A549 (cell line): ENCODE results near the gene CMIP.

Experiments
- HDAC2 ChIP-seq: fragments of 200-600 bp; sonication (generic); IDR thresholded peaks from 2 replicates; pipeline ENCODE4 v1.6.1; 2016
- MAX ChIP-seq: IDR thresholded peaks from 2 replicates; pipeline ENCODE4 v1.6.1; 2012
- TF ChIP-seq, protein P1 (sequence below): fragments of >200 bp; sonication (Bioruptor Twin); formaldehyde crosslinking; IDR thresholded peaks from 3 replicates; pipeline ENCODE4 v1.5.1; 2016

- TF ChIP-seq, protein P1, sequence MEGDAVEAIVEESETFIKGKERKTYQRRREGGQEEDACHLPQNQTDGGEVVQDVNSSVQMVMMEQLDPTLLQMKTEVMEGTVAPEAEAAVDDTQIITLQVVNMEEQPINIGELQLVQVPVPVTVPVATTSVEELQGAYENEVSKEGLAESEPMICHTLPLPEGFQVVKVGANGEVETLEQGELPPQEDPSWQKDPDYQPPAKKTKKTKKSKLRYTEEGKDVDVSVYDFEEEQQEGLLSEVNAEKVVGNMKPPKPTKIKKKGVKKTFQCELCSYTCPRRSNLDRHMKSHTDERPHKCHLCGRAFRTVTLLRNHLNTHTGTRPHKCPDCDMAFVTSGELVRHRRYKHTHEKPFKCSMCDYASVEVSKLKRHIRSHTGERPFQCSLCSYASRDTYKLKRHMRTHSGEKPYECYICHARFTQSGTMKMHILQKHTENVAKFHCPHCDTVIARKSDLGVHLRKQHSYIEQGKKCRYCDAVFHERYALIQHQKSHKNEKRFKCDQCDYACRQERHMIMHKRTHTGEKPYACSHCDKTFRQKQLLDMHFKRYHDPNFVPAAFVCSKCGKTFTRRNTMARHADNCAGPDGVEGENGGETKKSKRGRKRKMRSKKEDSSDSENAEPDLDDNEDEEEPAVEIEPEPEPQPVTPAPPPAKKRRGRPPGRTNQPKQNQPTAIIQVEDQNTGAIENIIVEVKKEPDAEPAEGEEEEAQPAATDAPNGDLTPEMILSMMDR, result no peak
- no peak for TF ChIP-seq MAX
- no peak for TF ChIP-seq HDAC2
Measured at GRCh38 chr16:81676883-81677737, 232.5 kb downstream of the CMIP start.
